ENCODE data around the gene INHA. TPM values are rescaled to one million over a fixed set of nuclear protein-coding genes. Genes with fewer than 3 reads are reported as not detected.

Gene INHA
- total RNA-seq, 1 experiment from 2014 or later, result 0.80 TPM

DNA sequence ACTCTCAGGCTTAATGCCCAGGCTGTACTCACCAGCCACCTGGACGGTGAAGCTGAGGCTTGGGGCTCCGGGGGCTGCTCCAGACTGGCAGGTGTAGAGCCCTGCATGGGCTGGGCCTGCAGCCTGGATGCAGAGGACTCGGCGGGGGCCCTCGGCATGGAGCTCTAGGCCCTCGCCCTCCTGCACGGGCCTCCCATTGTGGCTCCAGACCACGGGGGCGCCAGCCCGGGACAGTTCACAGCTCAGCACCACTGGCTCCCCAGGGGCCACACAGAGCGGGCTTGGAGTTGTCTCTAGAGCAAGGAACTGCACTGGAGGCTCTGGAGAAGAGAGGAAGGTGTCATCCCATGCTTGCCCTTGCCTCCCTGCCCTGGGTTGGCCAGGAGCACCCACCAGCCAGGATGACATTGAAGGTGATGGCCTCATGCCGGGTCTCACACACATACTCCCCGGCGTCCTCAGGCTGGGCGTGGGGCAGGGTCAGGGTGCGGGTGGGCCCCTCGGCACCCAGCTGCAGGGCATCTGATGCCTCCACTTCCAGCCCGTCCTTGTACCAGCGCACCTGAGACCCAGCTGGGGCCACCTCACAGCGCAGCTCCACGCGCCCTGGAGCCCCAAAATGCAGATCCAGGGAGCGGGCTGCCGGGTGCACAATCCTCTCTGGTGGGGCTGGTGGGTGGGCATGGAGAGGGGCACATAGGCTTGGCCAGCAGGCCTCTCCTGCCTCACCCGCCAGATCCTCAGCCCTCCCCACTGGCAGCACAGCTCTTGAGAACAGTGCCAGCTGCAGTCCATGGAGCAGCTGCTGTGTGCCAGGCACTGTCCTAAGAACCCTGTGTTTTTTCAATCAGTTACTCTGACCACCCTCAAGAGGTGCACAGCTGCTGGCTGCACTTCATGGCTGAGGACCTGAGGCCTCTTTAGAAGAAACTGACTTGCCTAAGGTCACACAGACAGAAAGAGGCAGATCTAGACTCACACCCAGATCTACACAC, 14.0 kb upstream of the INHA start:
- no peak for DNase-seq (ENCODE audit: low read depth)

GRCh38 chr2:219559156-219559915, 12.8 kb upstream of the INHA start:
- DNase-seq (ENCODE audit: low read depth), result no peak

DNA sequence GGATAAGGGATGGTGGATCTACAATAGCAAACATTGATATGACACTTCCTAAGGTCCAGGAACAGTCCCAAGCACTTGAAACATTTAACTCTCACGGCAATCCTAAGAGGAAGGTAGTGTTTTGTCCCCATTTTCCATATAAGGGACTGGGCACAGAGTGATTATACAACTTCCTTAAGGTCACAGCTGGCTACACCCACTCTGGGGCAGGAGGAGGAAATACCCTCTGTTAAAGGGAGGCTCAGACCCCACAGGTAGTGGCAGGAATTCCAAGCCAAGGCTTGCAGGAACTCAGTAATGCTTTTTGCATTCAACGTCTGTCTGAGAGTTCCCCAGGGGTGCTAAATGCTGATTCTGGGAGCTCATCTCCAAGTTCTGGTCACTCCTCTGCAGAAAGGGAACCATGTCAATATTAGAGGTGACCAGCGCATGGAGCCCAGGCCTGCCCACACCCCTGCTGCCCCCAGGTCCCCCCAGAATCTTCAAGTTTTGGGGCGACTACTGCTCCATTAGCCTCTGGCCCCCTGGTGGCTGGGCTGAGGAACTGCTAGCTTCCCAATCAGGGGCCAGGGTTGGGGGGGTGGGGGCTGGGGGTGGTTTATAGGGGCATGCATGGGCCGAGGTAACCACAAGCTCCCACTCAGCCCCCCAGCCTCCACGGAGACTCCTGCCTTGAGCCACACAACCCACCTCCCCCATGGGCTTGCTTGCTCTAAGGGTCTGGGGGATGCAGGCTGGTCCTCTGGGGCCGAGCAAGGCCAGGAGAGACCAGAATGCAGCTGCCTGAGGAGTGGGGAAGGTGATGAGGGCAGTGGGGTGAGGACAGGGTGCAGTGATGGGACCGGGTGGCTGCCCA, 11.8 kb upstream of the INHA start:
- DNase-seq (ENCODE audit: low read depth), result no peak

- DNase-seq (ENCODE audit: low read depth), result no peak
Observed at GRCh38 chr2:219560893-219561178, 11.3 kb upstream of the INHA start.

DNA sequence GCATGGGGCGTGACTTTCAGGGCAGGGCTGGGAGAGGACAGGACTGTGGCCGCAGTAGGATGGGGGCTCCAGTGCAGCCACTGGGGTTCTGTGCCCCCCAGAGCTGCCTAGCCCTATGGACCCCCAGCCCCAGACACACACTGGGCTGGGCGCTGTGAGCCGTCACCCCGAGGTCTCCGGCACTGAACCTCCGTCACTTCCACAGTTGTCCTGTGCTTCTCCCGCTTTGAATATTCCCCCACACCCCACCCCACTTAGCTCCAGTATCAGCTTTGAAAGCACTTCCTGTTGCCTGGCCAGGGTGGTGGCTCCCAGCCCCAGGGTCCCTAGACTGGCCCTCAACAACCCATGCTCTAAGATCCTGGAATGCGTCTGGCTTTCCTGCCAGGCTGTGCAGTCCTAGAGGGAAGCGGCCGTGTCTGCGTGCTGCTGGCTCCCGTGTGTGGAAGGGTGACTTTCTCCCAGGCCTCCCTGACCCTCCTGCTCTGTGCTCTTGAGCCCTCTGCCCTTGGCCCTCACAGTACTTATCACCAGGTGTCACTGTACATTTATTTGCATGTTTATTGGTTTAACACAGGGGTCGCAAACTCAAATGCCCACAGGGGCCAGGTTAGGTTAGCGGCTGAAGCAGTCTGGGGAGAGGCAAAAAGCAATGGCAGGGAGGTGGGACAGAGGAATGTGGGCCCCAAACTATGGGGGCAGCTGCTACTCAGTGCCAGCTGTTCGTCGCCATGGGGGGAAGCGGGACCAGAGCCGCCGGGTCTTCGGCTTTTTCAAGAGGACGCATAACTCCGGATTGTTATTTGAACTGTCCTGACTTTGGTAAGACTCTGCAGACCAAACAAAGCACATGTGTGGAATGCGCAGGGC, 10.7 kb upstream of the INHA start:
- DNase-seq (ENCODE audit: low read depth), result no peak

- no peak for DNase-seq (ENCODE audit: low read depth)
Observed at GRCh38 chr2:219562049-219563020, 9.8 kb upstream of the INHA start.

DNA sequence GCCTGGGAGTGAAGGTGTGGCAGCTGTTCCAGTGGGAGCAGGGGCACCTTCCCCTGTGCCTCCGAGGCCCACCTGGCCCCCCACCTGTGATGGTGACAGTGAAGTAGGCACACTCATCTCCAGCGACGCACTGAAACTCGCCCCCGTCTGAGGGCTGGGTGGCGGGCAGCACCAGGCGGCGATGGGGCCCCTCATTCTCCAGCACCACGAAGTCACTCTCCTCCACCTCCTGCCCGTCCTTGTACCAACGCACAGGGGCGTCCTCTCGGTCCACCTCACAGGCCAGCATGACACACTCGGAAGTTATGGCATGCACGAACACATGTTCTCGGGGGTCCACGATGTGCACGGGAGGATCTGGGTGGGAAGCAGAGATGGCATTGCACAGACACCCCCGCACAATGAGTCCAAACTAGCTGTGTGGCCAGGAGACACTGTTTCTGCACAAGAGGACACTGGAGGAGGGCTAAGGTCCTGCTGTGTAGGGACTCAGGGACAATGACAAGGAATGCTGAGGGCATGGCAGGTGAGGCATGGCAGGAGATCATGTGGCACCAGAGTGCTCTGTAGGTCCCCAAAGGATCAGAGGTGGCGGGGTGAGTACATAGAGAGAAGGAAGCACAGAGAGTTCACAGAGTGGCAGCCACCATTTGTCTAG, 8.7 kb upstream of the INHA start:
- DNase-seq (ENCODE audit: low read depth), result no peak

DNA sequence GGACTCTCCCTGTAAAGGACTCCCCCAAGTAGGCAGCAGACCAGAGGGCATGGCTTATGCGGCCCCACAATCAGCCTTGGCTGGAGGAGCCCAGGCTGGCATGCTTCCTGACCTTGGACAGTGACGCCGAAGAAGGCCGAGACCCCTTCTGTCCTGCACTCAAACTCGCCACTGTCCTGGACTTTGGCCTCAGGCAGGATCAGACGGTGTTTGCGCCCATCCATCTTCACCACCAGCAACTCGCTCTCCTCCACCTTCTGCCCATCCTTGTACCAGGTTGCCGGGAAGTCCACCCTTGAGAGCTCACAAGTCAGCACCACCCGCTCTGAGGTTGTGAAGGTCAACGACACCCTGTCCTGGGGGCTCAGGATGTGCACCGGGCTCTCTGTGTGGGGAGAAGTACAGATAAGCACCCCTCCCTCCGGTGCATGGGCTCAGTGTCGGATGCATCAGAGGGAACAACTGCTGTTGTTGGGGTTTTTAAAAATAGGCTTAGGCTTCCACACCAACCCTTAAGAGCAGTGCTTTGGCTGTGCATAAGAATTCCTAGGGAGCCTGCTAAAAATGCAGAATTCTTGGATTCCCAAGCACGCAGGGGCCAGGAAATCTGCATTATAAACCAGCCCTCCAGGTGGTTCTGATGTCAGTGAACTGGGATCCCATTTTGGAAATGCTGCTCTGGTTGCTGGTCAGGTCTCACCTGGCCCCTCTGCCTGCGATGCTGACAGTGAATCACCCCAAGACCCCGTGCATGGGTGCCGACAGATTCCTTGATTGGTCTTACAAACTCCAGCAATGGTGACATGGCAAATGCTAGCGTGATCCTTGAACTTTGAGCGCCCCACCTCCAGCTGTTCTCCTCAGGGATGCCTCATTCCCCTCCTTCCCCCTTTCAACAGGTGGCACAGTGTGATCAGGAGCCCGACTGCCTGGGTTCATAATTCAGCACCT, 6.7 kb upstream of the INHA start:
- no peak for DNase-seq (ENCODE audit: low read depth)

GRCh38 chr2:219566640-219567039, 5.5 kb upstream of the INHA start:
- no peak for DNase-seq (ENCODE audit: low read depth)

DNA sequence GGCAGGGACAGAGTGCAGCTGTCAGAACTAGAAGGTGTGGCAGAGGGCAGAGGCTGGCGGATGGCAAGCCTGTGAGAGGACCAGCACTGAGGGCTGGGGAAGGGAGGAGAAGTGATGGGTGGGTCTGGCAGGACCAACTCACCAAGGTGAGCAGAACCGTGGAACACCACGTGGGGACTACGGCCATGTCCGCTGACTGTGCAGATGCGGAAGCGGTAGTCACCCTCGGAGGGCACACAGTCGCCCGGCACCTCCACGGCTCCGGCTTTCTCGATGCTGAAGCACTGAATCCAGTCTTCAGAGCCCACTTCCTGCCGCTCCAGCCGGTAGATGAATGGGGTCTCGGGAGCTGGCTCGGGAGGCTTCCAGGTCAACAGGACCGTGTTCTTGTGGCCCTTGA, 5.0 kb upstream of the INHA start:
- no peak for DNase-seq (ENCODE audit: low read depth)

DNA sequence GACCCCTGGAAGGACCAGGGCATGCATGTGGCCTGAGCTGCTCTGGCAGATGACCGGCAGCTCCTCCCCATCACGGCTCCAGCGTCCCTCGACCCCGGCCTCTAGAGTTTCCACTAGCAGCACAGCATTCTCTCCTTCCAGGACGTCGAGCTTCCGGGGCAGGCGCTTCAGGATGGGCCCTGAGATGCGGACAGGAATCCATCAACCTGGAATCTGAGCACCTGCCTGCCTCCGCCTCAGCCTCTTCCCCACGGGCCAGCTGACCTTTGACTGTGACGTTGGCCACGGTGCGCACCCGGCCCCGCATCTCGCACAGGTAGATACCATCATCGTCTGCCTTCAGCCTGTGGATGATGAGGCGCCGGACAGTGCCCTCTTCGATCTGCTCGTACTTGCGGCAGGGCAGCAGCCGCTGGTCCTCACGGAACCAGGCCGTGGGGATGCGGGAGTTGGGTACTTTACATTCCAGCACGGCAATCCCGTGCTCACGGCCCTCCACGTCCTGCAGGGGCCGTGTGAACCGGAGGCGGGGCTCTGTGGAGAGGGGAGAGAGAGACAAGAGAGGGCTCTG, 4.2 kb upstream of the INHA start:
- DNase-seq (ENCODE audit: low read depth), result no peak

DNA sequence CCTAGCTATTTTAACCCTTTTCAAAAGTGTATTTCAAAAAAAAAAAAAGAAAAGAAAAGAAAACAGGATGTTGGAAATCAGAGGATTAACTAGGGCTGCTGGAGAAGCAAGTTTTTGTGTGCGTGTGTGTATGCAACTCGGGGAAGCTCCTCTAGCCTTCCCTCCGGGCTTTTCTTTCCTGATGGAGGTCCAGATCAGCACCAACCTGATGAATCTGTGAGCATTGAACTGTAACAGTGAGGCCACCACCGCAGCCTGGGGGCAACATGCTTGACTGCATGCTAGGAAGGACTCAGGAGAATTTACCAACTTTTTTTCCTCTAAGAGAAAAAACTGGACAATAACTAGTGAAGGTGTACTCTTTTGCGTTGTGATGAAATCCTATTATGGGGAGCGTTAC, 3.1 kb upstream of the INHA start:
- DNase-seq (ENCODE audit: low read depth), result no peak

DNA sequence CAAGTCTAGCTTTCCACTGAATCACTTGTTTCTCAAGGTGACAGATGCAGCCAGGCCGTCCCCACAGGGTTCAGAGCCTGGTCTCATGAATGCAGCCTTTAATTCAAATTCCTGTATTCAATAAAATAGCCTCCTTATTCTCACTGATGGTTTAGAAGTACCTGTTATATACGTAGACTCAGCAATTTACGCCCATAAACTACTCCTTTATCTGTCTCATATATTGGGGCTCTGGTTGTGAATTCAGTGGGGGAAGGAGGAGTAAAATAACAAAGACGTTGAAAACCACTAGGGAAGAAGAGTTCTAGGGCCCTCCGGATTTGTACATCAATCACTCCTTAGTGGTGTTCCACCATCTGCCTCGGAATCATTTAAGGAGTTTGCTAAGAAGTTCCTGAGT, 2.5 kb upstream of the INHA start:
- no peak for DNase-seq (ENCODE audit: low read depth)

GRCh38 chr2:219570194-219570923, 1.8 kb upstream of the INHA start:
- peak; percentile 40 for DNase-seq (ENCODE audit: low read depth)

DNA sequence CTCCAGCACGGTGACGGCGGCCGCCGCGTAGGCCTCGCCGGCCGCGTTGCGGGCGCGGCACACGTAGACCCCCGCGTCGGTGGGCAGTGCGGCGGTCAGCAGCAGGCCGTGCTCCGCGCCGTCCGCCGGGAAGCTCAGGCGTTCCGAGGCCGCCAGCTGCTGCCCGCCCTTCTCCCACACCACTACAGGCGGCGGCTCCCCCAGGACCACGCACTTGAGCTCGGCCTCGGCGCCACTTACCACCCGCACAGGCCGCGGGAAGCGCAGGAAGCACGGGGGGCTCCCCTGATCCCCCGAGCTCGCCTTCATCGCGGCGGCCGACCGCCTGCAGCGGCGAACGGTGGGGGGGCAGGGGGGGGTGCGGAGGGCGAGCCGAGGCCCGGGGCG, 1.2 kb upstream of the INHA start:
- peak; percentile 30 for DNase-seq (ENCODE audit: low read depth)

- DNase-seq (ENCODE audit: low read depth), result peak; percentile 85
Observed at GRCh38 chr2:219571311-219572236, 536 bp upstream of the INHA start, which contains the start of gene OBSL1. OBSL1 (minus strand) TSS chr2:219571539; CDS start chr2:219571232, 307 bp downstream.
